Activated CD4-positive, alpha-beta T cell treated with anti-CD3 and anti-CD28 coated beads, Interleukin-2, Interleukin-6, amounts not matched to agents 100 ng/mL and 50 ng/mL, durations not matched to agents 16 hours and 8 hours (primary cell): ENCODE data around the gene SIGLEC7.
"Not testable (repeated sequence)": the region's sequence is repeated elsewhere in the genome, so short reads cannot be mapped to it uniquely, and the experiment has no call there.

Experiments used
- DNase-seq: peaks from one replicate; pipeline ENCODE4 v3.0.0-alpha.2; 2020

The SIGLEC7 gene

DNA sequence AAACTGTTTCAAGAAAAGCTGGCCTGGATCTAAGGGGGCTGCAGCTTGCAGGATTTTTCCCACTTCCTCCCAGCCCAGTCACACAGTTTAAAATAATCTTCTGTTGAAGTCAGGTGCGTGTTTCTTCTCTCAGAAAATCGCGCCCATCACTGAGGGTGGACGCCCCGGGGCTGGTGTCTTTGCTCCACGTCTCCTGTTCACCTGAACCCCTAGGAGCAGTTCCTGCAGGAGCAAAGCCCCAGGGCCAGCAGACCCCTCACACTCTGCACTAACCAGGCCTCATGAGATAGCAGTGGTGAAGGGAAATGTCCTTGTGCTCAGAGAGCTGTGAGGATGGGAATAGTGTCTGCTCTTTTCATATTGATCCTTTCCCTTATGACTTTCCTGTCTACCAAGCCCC is 920 bp upstream of the SIGLEC7 start:
- DNase-seq, result no peak

DNA sequence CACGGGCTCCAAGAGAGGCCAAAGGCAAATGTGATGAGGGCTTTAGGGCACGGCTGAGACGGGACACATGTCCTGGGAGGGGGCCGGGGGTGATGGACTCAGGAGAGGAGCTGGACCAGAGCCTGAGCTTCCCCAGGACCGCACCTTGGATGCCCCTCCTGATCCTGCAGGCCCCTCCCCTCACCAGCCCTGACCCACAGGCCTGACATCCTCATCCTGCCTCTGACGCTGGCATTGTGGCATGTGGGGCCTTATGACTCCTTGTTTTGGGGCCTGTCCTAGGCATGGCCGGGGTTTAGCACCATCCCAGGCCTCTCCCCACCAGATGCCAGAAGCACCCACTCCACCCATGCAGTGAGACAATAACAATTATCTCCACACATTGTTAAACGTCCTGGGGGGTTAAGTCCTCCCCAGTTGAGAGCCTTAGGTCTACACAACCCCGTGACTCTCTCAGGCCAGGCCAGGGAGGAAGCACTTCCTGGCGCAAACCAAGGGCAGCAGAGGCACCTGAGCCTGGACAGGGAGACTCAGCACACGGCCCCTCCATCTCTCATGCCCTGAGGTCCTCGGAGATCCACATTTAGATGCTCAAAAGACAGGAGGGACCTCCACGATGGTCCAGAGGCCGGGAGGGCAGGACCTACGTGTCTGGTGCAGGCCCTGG is 841 bp downstream of the SIGLEC7 start:
- not testable (repeated sequence) for DNase-seq

DNA sequence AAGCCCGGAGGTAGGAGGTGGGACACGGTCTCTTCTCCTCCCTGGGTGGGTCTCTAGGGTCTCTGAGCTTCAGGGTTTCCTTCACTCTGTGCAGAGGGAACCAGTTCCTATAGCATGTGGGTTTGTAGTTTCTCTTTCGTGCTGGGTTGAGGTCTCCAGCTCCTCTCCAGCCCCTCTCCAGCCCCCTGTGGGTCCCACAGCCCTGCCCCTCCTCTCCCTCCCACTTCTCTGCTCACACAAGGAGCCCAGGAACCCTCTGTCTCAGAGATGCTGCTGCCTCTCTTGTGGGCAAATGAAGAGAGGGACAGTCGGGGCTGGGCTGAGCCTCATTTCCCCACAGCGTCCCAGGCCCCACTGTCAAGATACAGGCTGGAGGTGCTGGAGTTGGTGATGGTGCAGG is 1.4 kb downstream of the SIGLEC7 start:
- no peak for DNase-seq

DNA sequence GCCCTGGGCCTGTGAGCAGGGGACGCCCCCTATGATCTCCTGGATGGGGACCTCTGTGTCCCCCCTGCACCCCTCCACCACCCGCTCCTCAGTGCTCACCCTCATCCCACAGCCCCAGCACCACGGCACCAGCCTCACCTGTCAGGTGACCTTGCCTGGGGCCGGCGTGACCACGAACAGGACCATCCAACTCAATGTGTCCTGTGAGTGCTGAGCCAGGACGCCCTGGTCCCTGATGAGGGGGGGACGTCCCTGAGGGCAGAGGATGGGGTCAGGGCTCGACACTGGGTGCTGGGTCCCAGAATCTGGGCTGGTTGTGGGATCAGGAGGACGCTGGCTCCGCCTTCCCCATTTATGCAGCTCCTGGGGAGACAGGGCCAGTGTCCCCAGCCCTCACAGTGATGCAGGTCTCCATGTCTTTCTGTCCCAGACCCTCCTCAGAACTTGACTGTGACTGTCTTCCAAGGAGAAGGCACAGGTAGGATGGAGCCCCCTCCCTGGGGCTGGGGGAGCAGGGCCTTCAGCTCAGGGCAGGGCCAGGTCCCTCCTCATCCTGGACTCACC is 2.5 kb downstream of the SIGLEC7 start:
- DNase-seq, result no peak

DNA sequence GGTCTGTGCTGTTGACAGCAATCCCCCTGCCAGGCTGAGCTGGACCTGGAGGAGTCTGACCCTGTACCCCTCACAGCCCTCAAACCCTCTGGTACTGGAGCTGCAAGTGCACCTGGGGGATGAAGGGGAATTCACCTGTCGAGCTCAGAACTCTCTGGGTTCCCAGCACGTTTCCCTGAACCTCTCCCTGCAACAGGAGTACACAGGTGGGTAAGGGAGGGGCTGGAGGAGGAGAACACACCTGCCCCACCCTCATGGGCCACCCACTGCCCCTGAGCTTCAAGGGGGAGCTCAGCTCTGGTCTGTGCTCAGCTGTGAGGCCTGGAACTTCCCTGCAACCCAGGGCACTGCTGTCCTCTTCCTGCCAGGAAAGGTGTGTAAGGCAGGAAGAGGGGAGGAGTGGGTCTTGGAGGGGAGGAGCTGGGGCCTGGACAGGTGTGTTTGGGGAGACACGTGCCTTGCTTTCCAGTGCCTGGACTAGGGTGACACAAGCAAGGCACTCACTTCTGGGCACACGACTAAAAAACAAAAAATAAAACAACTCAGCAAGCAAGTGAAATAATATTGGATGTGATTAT is 3.9 kb downstream of the SIGLEC7 start:
- DNase-seq, result no peak

DNA sequence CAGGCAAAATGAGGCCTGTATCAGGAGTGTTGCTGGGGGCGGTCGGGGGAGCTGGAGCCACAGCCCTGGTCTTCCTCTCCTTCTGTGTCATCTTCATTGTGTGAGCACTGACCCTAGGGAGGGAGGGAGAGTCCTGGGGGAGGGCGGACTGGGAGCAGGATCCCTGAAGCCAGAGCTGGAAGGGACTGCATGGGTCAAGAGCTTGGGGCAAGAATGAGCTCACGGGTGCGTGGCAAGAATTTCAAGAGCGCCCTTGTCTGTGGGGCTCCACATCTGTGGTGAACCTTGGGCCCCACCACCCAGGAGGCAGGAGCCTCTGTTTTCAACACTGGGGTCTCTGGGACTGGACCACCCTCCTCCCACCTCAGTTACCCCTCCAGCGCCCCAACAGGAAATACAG is 4.7 kb downstream of the SIGLEC7 start:
- DNase-seq, result no peak

DNA sequence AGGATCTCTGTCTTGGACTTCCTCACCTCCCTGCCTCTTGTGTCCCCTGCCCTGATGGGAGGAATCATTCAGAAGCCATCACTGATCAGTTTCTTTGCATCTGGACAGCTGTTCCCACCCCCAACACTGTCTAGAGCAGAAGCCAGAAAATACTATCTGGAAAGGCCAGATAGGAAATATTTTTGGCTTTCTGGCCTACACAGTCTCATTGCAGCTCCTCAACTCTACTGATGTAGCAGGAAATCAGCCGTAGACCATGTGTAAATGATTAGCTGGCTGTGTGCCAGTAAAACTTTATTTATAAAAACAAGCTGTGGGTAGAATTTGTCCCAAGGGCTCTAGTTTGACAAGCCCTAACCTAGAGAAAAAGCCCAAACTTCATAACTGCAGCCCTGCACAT is 5.6 kb downstream of the SIGLEC7 start:
- DNase-seq, result no peak

DNA sequence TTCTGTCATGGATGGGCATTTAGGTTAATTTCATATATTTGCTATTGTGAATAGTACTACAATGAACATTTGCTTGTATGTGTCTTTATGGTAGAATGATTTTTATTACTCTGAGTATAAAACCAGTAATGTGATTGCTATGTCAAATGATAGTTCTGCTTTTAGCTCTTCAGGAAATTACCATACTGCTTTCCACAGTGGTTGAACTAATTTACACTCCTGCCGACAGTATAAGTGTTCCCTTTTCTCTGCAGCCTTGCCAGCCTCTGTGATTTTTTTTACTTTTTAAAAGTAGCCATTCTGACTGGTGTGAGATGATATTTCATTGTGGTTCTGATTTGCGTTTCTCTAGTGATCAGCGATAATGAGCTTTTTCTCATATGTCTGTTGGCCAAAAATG is 6.5 kb downstream of the SIGLEC7 start:
- DNase-seq, result no peak

DNA sequence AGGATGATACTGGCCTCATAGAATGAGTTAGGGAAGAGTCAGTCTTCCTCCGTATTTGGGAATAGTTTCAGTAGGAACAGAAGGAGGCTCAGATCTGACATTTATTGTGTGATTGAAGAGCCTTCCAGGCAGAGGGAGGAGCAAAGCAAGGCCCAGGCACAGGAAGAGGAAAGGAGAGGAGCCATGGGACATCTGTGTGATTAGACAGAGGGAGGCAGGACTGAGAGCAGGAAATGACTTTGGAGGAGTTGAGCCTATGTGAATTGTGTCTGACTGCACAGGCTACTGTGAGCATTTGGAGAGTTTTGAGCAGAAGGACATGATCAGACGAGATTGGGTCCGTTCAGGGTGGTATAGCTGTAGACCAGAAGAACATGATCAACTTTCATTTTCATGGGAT is 8.5 kb downstream of the SIGLEC7 start:
- no peak for DNase-seq

DNA sequence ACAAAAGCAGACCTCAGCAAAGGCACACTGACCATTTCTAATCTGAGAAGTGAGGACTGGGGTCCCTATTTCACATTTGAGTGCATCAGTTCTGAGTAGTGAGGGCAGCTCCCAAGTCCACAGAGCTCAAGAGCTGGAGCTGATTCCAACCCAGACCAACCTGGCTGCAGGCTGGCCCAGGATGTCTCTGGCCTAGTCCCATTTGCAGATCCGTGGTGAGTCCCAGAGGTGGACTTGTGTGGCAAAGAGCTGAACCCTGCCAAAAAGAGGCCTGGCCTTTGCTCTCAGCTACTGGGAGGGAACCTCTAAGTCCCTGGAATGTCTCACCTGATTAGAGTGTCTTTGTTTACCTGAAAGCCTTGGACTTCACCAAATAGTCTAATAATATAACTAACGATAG is 14.6 kb downstream of the SIGLEC7 start:
- DNase-seq, result no peak

DNA sequence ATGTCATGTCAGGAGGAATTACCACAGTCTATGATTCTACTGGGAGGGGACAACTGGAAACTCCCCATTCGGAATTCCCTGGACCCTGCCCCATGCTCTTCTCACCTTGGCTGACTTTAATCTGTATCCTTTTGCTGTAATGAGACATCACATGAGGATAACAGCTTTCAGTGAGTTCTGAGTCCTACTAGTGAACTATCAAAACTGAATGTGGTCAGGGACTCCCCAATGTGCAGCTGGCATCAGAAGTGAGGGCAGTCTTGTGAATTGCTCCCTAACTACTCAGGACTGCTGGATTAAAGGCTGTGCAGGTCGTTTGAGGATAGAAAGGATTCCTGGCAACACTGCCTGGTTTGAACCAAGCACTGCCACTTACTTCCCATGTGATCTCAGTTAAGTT is 15.2 kb downstream of the SIGLEC7 start:
- no peak for DNase-seq

DNA sequence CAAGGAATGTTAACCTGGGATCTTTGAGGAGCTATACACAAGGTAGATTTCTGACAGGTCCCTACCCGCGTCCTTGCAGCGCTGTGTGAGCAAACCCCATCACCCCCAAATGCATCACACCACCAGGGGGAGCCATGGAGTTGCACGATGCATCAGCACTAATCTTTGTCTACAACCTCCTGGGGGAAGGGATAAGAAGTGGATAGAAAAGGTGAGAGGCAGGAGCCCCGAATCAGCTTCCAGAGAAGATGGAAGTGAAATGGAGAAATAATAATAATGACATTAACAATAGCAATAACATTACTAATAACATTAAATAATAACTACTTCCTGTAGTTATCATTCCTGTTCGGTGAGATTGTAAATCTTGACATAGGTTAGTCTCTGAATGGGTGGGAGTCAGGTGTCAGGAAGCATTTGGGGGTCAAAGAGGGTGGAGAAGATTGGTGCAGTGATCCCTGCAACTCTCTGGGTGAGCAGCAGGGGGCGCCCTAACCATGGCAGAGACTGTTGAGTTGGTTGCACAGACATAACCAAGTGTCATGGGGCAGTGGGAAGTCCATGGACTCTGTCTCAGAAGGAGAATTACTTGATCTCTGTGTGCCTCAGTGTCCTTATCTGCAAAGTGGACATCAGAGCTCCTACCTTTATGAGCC is 16.5 kb downstream of the SIGLEC7 start:
- peak; percentile 88 for DNase-seq

DNA sequence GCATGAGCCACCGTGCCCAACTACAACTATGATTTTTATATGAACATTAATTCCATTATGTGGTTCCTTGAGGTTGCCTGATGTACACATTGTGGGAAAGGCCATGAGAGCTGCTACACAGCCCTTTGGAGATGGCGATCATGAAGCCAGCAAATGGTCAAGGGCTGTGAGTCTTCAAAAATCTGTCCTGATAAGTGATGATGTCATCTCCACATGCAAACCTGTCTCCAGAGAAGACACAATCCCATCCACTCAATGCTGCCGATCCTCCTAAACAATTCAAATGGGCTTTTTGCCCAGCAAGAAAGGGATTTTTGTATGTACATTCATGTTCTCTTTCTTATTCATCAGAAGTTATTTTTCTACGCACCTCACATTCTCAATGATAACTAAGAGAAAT is 17.6 kb downstream of the SIGLEC7 start:
- DNase-seq, result no peak

DNA sequence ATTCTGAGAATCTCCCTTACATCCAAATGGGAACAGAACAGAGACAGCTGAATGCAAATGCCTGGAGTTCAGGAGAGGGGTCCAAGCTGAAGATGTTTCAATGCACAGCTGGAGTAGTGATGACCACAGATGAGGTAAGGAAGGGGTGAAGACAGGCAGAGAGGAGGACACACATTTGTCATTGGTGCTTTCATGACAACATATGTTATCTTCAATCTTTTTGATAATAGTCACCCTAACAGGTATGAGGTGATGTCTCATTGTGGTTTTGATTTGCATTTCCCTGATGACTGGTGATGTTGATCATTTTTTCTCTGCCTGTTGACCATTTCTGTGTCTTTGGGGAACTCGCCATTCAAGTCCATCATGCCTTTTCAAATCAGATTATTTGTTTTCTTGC is 19.2 kb downstream of the SIGLEC7 start:
- no peak for DNase-seq

DNA sequence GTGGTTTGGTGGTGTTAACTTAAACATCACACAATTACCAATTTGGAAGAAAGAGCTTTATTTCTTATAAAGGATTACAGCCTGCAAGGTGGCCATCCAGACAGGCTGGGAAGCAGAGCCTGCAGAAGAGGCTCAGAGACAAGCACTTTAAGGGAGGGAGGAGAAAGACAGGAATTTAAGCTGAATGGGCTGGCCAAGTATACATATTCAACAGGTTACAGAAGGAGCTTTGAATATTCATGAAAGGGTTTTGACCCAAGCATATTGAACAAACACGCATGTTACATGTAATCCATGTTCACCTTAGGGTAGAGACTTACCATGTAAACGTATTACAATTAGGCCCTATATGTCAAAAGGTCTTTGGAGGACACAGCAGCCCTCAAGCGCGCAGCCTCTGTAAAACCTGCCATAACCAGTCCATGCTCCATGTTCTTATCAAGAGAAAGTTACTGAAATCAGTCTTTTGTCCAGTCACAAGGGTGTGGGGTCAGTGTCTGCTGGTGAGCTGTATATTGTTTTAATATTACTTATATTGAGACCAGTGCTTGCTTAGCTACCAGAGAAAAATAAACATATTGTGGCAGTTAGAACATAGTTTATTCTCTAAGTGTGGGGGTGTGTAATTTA is 19.9 kb downstream of the SIGLEC7 start:
- DNase-seq, result no peak

DNA sequence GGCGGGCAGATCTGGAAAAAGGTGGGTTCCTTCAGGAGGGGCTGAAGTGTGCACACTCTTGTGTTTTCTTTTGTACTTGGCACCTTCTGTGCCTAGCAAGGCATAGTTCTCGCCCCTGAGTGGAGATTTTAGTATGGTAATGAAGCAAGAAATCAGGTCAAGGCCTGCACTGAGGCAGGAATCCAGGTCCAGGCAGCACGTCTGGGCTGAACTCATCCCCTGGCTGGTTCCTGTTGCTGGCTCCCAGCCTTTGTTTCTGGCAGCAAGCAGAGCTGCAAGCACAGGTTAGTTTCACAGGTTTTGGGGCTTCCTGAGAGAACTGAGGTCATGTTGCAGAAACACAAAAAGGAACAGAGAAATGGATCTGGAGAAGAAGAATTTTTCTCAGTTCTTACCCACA is 21.2 kb downstream of the SIGLEC7 start:
- DNase-seq, result no peak

DNA sequence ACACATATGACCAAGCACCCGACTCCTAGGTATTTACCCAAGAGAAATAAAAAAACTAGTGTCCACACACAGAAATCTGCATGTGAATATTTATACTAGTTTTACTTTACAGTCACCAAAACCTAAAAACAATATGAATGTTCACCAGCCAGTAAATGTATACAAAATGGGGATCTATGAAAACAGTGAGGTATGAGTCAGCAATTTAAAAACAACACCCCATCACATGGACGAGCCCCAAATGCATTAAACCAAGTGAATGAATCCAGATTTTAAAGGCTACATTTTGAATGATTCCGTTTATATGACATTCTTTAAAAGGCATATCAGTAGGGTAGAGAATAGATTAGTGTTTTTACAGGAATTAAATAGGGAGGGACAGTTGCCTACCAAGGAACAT is 22.1 kb downstream of the SIGLEC7 start:
- no peak for DNase-seq

DNA sequence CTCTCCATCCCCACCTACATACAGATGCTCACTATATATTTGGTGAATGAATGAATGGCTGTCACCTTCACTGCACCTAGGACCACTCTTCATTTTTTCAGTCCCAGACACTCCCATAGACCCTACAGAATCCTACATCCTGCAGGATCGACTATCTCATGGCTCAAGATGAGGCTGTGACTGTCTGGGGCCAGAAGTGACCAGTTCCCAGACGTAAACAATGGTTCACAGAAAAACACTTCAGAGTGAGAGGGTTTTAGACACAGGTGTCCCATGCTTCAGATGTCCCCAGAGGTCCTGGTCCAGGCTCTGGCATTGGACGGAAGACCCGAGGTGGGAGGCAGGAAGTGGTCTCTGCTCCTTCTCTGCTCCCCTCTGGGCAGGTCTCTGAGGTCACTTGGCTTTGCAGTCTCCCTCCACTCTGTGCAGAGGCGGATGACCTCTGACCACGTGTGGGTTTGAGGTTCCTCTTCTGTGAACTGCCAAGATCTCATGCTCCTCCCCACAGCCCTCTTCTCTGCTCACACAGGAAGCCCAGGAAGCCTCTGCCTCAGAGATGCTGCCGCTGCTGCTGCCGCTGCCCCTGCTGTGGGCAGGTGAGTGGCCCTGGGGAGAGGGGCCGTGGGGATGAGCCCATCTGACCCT is 24.9 kb downstream of the SIGLEC7 start:
- DNase-seq, result peak; percentile 48

DNA sequence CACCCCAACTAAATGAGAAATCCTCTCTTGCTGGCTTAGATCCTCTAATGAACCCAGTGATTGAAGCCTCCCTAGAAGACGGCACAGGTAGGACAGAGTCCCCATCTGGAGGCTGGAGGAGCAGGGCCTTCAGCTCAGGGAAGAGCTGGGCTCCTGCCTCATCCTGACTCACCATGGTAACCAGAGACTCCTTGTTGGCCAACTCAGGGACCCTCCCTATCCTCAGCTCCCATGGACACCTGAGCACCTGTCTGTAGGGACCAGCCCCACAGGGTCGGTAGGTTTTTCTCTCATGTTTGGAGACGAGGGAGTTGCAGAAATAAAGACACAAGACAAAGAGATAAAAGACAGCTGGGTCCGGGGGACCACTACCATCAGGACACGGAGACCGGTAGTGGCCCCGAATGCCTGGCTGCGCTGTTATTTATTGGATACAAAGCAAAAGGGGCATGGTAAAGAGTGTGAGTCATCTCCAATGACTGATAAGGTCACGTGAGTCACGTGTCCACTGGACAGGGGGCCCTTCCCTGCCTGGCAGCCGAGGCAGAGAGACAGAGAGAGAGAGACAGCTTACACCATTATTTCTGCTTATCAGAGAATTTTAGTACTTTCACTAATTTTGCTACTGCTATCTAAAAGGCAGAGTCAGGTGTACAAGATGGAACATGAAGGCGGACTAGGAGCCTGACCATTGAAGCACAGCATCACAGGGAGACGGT is 26.6 kb downstream of the SIGLEC7 start:
- no peak for DNase-seq

DNA sequence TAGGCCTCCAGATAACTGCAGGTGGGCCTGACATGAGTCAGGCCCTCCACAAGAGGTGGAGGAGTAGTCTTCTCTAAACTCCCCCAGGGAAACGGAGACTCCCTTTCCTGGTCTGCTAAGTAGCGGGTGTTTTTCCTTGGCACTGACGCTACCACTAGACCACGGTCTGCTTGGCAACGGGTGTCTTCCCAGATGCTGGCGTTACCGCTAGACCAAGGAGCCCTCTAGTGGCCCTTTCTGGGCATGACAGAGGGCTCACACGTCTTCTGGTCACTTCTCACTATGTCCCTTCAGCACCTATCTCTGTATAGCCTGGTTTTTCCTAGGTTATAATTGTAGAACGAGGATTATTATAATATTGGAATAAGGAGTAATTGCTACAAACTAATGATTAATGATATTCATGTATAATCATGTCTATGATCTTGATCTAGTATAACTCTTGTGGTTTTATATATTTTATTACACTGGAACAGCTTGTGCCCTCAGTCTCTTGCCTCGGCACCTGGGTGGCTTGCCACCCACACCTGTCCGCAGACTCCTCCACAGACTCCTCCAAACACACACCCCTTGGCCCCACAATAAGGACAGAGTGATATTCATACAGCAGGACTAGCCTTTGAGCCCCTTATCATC is 27.3 kb downstream of the SIGLEC7 start:
- peak; percentile 79 for DNase-seq

DNA sequence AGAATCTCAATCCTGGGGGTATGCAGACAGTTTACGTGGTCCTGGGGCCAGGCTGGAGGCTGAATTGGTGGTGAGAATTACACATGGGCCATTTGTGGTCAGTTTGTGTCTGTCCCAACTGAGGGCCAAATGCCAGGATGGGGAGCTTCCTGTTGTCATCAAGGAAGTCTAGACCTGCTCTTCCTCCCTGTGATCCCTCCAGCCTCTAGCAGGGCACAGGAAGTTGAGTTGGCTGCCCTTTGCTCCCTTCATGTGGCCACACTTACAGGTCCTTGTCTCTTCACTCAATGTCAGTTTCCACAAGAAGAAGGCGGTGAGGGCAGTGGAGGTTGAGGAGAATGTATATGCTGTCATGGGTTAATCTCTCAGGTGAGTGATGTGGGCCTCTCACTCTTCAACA is 30.1 kb downstream of the SIGLEC7 start:
- no peak for DNase-seq

DNA sequence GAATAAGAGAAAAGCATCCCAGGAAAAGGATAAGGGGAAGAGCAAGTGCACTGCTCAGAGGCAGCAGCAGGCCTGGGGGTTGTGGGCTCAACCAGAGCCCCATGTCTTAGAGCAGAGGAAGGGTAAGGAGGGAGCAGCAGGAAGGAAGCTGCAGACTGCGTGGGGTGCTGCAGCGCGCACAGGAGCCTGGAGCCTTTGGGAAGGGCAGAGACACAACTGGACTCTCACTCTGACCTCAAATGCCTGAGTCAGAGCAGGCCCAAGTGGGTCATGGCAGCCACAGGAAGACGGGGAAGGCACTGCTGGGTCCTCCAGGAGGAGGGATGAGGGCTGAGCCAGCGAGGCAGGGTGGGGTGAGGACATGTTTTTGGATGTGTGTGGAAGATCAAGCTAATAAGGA is 31.6 kb downstream of the SIGLEC7 start:
- DNase-seq, result no peak
